Activated naive CD8-positive, alpha-beta T cell (primary cell): Measurements from ENCODE around the gene RAB3D.
"Not testable (repeated sequence)": the region's sequence is repeated elsewhere in the genome, so short reads cannot be mapped to it uniquely, and the experiment has no call there.

ENCODE experiments used
- H3K27ac Mint-ChIP-seq: one replicate; pipeline ENCODE4 v1.8.0; 2021; ENCODE audit warnings: mixed read lengths
- H3K27me3 Mint-ChIP-seq: one replicate; pipeline ENCODE4 v1.8.0; 2021; ENCODE audit warnings: mixed read lengths
- H3K36me3 Mint-ChIP-seq: one replicate; pipeline ENCODE4 v1.8.0; 2021; ENCODE audit warnings: mixed read lengths
- H3K4me1 Mint-ChIP-seq: one replicate; pipeline ENCODE4 v1.8.0; 2021; ENCODE audit warnings: low read depth, mixed read lengths
- H3K4me3 Mint-ChIP-seq: one replicate; pipeline ENCODE4 v1.8.0; 2021; ENCODE audit warnings: mild to moderate bottlenecking, mixed read lengths
- H3K9me3 Mint-ChIP-seq: one replicate; pipeline ENCODE4 v1.8.0; 2021; ENCODE audit warnings: low read depth, mixed read lengths

Gene RAB3D

GRCh38 chr19:11339254-11340098, at the start of gene RAB3D:
Gene RAB3D, minus strand, starts transcription at chr19:11339657. Its CDS starts 2,258 bp downstream, at chr19:11337399.
- no peak within 1 kb of the TSS for H3K27ac Mint-ChIP-seq
- H3K4me1 Mint-ChIP-seq = peaks cover 15% of the 10 kb centered on the region
- H3K4me3 Mint-ChIP-seq = peak within 1 kb of the TSS; percentile 67
- H3K27me3 Mint-ChIP-seq = no peaks in the 10 kb centered on the region
- H3K9me3 Mint-ChIP-seq = no peaks in the 10 kb centered on the region
- no peaks in the 10 kb centered on the region for H3K36me3 Mint-ChIP-seq

GRCh38 chr19:11387162-11388034, 47.9 kb upstream of the RAB3D start:
- peaks cover 2% of the 10 kb centered on the region for H3K27me3 Mint-ChIP-seq
- H3K4me1 Mint-ChIP-seq = peaks cover 9% of the 10 kb centered on the region
- no peak overlapping the region for H3K27ac Mint-ChIP-seq
- no peaks in the 10 kb centered on the region for H3K9me3 Mint-ChIP-seq
- no peak overlapping the region for H3K4me3 Mint-ChIP-seq
- no peaks in the 10 kb centered on the region for H3K36me3 Mint-ChIP-seq

GRCh38 chr19:11384778-11385129, 45.3 kb upstream of the RAB3D start:
- no peaks in the 10 kb centered on the region for H3K36me3 Mint-ChIP-seq
- H3K27ac Mint-ChIP-seq = no peak overlapping the region
- H3K4me1 Mint-ChIP-seq = peaks cover 30% of the 10 kb centered on the region
- no peak overlapping the region for H3K4me3 Mint-ChIP-seq
- no peaks in the 10 kb centered on the region for H3K9me3 Mint-ChIP-seq
- H3K27me3 Mint-ChIP-seq = peaks cover 9% of the 10 kb centered on the region

- H3K4me3 Mint-ChIP-seq = no peak overlapping the region
- H3K36me3 Mint-ChIP-seq = no peaks in the 10 kb centered on the region
- H3K27me3 Mint-ChIP-seq = peaks cover 9% of the 10 kb centered on the region
- no peaks in the 10 kb centered on the region for H3K9me3 Mint-ChIP-seq
- no peak overlapping the region for H3K27ac Mint-ChIP-seq
- peaks cover 31% of the 10 kb centered on the region for H3K4me1 Mint-ChIP-seq
Observed at GRCh38 chr19:11383706-11384048, 44.2 kb upstream of the RAB3D start.

GRCh38 chr19:11382898-11383705, 43.6 kb upstream of the RAB3D start:
- Mint-ChIP-seq H3K4me1 (peaks cover 35% of the 10 kb centered on the region), H3K9me3 (no peaks in the 10 kb centered on the region), H3K4me3 (peak overlapping the region; percentile 66), H3K27ac (no peak overlapping the region), H3K27me3 (peaks cover 9% of the 10 kb centered on the region), H3K36me3 (no peaks in the 10 kb centered on the region)

GRCh38 chr19:11380653-11381537, 41.4 kb upstream of the RAB3D start:
- H3K4me3 Mint-ChIP-seq = peak overlapping the region; percentile 97
- H3K4me1 Mint-ChIP-seq = peaks cover 44% of the 10 kb centered on the region

GRCh38 chr19:11379857-11380350, 40.4 kb upstream of the RAB3D start:
- peak overlapping the region; percentile 99 for H3K27ac Mint-ChIP-seq
- peaks cover 5% of the 10 kb centered on the region for H3K36me3 Mint-ChIP-seq
- peak overlapping the region; percentile 97 for H3K4me3 Mint-ChIP-seq
- H3K27me3 Mint-ChIP-seq = peaks cover 9% of the 10 kb centered on the region
- no peaks in the 10 kb centered on the region for H3K9me3 Mint-ChIP-seq
- H3K4me1 Mint-ChIP-seq = peaks cover 49% of the 10 kb centered on the region

More at GRCh38 chr19:11380653-11381537, 41.4 kb upstream of the RAB3D start:
- Mint-ChIP-seq H3K9me3 (no peaks in the 10 kb centered on the region), H3K36me3 (peaks cover 5% of the 10 kb centered on the region), H3K27ac (peak overlapping the region; percentile 99), H3K27me3 (peaks cover 9% of the 10 kb centered on the region)

- H3K27ac Mint-ChIP-seq, H3K4me3 Mint-ChIP-seq, H3K9me3 Mint-ChIP-seq, H3K36me3 Mint-ChIP-seq, H3K27me3 Mint-ChIP-seq: not testable (repeated sequence)
- peaks cover 49% of the 10 kb centered on the region for H3K4me1 Mint-ChIP-seq
Observed at GRCh38 chr19:11379269-11379845, 39.9 kb upstream of the RAB3D start.

GRCh38 chr19:11378319-11379189, 39.1 kb upstream of the RAB3D start:
- H3K36me3 Mint-ChIP-seq = peaks cover 5% of the 10 kb centered on the region
- no peaks in the 10 kb centered on the region for H3K9me3 Mint-ChIP-seq
- peaks cover 9% of the 10 kb centered on the region for H3K27me3 Mint-ChIP-seq
- H3K4me1 Mint-ChIP-seq = peaks cover 49% of the 10 kb centered on the region
- no peak overlapping the region for H3K27ac Mint-ChIP-seq
- peak overlapping the region; percentile 20 for H3K4me3 Mint-ChIP-seq

GRCh38 chr19:11377756-11378155, 38.3 kb upstream of the RAB3D start:
- Mint-ChIP-seq H3K4me3 (no peak overlapping the region), H3K27me3 (peaks cover 8% of the 10 kb centered on the region), H3K36me3 (peaks cover 5% of the 10 kb centered on the region), H3K4me1 (peaks cover 51% of the 10 kb centered on the region), H3K9me3 (no peaks in the 10 kb centered on the region), H3K27ac (no peak overlapping the region)

- peak overlapping the region; percentile 86 for H3K27ac Mint-ChIP-seq
- H3K4me3 Mint-ChIP-seq = no peak overlapping the region
- no peaks in the 10 kb centered on the region for H3K9me3 Mint-ChIP-seq
- H3K27me3 Mint-ChIP-seq = peaks cover 6% of the 10 kb centered on the region
- peaks cover 5% of the 10 kb centered on the region for H3K36me3 Mint-ChIP-seq
- peaks cover 49% of the 10 kb centered on the region for H3K4me1 Mint-ChIP-seq
Observed at GRCh38 chr19:11377237-11377636, 37.8 kb upstream of the RAB3D start.

GRCh38 chr19:11375143-11375948, 35.9 kb upstream of the RAB3D start:
- Mint-ChIP-seq H3K9me3 (no peaks in the 10 kb centered on the region), H3K4me3 (no peak overlapping the region), H3K4me1 (peaks cover 37% of the 10 kb centered on the region), H3K36me3 (peaks cover 8% of the 10 kb centered on the region), H3K27me3 (no peaks in the 10 kb centered on the region), H3K27ac (no peak overlapping the region)
